Caco-2 (cell line): ENCODE measurements around the gene TMEM82. TPM values are rescaled to one million over a fixed set of nuclear protein-coding genes. Genes with fewer than 3 reads are reported as not detected.

Experiments
- BruUV-seq: library from RNA; stranded (reverse); fragments of 400-500 nt; replicated peaks from 2 replicates; lab custom pipeline; 2021; lab: Mats Ljungman, UMichigan
- CTCF ChIA-PET: fragments of 300-600 bp; sonication (Branson Sonifier 250); formaldehyde crosslinking; loops from one replicate; lab custom pipeline; 2022; ENCODE audit warnings: antibody characterized with exemption; lab: Charles Lee
- POLR2A ChIA-PET: fragments of 300-600 bp; sonication (Branson Sonifier 250); formaldehyde crosslinking; loops from one replicate; lab custom pipeline; 2022; ENCODE audit warnings: antibody characterized with exemption; lab: Charles Lee
- DNase-seq, 2 experiments: peaks; one replicate each; pipeline versions ENCODE4 v3.0.0 to v3.0.0-alpha.2; 2020 to 2022
- H3K27me3 ChIP-seq: replicated peaks from 2 replicates; pipeline ENCODE4 v1.6.0; 2011; ENCODE audit warnings: low read length; ENCODE audit not compliant: control insufficient read depth, insufficient read depth
- H3K36me3 ChIP-seq: 2 replicates; pipeline ENCODE4 v1.5.1; 2011; ENCODE audit warnings: low read length; ENCODE audit not compliant: control insufficient read depth, insufficient read depth
- H3K4me1 ChIP-seq: fragments of 250-450 bp; sonication (Bioruptor Pico); 2 replicates; pipeline ENCODE4 v1.5.1; 2020; ENCODE audit warnings: mild to moderate bottlenecking
- H3K4me3 ChIP-seq: 2 replicates; pipeline ENCODE4 v1.5.1; 2011; ENCODE audit warnings: low read depth, mild to moderate bottlenecking, control low read depth, low read length
- H3K9me3 ChIP-seq: fragments of 250-450 bp; sonication (Bioruptor Pico); 2 replicates; pipeline ENCODE4 v1.5.1; 2020; ENCODE audit warnings: mild to moderate bottlenecking, moderate library complexity
- H3K27ac Mint-ChIP-seq: one replicate; pipeline ENCODE4 v1.8.0; 2022; ENCODE audit warnings: mixed read lengths; ENCODE audit not compliant: unreplicated experiment
- H3K27me3 Mint-ChIP-seq: one replicate; pipeline ENCODE4 v1.8.0; 2022; ENCODE audit warnings: mixed read lengths; ENCODE audit not compliant: insufficient read depth, unreplicated experiment
- H3K36me3 Mint-ChIP-seq: one replicate; pipeline ENCODE4 v1.8.0; 2022; ENCODE audit warnings: mild to moderate bottlenecking, mixed read lengths; ENCODE audit not compliant: insufficient read depth, unreplicated experiment
- H3K4me1 Mint-ChIP-seq: one replicate; pipeline ENCODE4 v1.8.0; 2022; ENCODE audit warnings: low read depth, mixed read lengths; ENCODE audit not compliant: unreplicated experiment
- H3K4me3 Mint-ChIP-seq: one replicate; pipeline ENCODE4 v1.8.0; 2022; ENCODE audit warnings: mild to moderate bottlenecking, moderate library complexity, mixed read lengths; ENCODE audit not compliant: unreplicated experiment
- H3K9me3 Mint-ChIP-seq: one replicate; pipeline ENCODE4 v1.8.0; 2022; ENCODE audit warnings: mixed read lengths; ENCODE audit not compliant: unreplicated experiment
- intact Hi-C: fragments of 100-400 bp; cut with micrococcal nuclease; formaldehyde crosslinking; loops from one replicate; pipeline ENCODE4 v1.10.0; 2022; ENCODE audit not compliant: unreplicated experiment
- total RNA-seq: library from RNA; stranded (reverse); gene quantifications from 2 replicates; pipeline ENCODE4 v1.2.3, GENCODE V29; 2022
- TF ChIP-seq, protein P1 (sequence below), 2 experiments: fragments of 200-600 bp in 1 of 2; IDR thresholded peaks; 1 replicate in 1 of 2; 2 replicates in 1 of 2; pipeline versions ENCODE4 v1.5.1 to v1.8.0; 2011 to 2022; ENCODE audit warnings: antibody characterized with exemption in 1 of 2, control low read depth in 1 of 2, inconsistent platforms in 1 of 2, low read depth in 1 of 2, low read length in 1 of 2, mild to moderate bottlenecking in 1 of 2, moderate library complexity in 1 of 2; ENCODE audit not compliant: insufficient read depth in 1 of 2, severe bottlenecking in 1 of 2, unreplicated experiment in 1 of 2

TMEM82 gene
- total RNA-seq, 1 experiment from 2014 or later, result 3.5 TPM

DNA sequence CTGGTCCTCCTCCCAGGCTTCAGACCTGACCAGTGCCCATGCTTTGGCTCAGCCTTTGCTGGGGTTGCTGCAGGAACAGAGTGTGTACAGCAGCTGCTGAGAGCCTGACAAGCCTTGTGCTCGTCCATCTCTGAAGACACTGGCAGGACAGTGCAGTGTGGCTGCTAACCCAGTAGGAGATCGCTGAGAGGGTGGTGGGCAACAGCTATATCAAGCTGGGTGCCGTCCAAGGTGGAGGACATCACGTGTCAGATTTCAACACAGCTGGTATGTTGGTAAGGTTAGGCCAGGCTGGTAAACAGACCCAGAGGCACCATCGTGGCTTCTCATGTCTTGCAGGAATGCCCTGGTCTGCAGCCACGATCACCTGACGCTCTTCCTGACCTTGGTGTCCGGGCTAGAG, 24.1 kb upstream of the TMEM82 start:
- no peak overlapping the region for H3K27ac Mint-ChIP-seq
- POLR2A ChIA-PET, result interaction anchor here (0.6 kb wide), 1 partner anchor 115 kb away, joined by 6 read pairs; no protein-coding TSS in a partner anchor
- BruUV-seq, result no TSS peak
- H3K9me3 Mint-ChIP-seq, result no peaks in the 10 kb centered on the region
- peaks cover 33% of the 10 kb centered on the region for H3K36me3 Mint-ChIP-seq
- H3K9me3 ChIP-seq, result no peaks in the 10 kb centered on the region
- no peaks in the 10 kb centered on the region for H3K4me1 ChIP-seq
- no peaks in the 10 kb centered on the region for H3K27me3 ChIP-seq
- DNase-seq, result no peak
- H3K4me3 Mint-ChIP-seq, result no peak overlapping the region
- intact Hi-C loops, result no loop called here
- H3K4me3 ChIP-seq, result no peak overlapping the region
- H3K27me3 Mint-ChIP-seq, result no peaks in the 10 kb centered on the region
- no peaks in the 10 kb centered on the region for H3K4me1 Mint-ChIP-seq
- TF ChIP-seq, protein P1, sequence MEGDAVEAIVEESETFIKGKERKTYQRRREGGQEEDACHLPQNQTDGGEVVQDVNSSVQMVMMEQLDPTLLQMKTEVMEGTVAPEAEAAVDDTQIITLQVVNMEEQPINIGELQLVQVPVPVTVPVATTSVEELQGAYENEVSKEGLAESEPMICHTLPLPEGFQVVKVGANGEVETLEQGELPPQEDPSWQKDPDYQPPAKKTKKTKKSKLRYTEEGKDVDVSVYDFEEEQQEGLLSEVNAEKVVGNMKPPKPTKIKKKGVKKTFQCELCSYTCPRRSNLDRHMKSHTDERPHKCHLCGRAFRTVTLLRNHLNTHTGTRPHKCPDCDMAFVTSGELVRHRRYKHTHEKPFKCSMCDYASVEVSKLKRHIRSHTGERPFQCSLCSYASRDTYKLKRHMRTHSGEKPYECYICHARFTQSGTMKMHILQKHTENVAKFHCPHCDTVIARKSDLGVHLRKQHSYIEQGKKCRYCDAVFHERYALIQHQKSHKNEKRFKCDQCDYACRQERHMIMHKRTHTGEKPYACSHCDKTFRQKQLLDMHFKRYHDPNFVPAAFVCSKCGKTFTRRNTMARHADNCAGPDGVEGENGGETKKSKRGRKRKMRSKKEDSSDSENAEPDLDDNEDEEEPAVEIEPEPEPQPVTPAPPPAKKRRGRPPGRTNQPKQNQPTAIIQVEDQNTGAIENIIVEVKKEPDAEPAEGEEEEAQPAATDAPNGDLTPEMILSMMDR (IDR thresholded peaks at IDR 0.05; ENCODE audit: insufficient read depth in 1 of 2, low read depth in 1 of 2, low read length in 1 of 2, severe bottlenecking in 1 of 2, unreplicated experiment in 1 of 2), result no peak
- CTCF ChIA-PET, result no interaction called here
- no peaks in the 10 kb centered on the region for H3K36me3 ChIP-seq

DNA sequence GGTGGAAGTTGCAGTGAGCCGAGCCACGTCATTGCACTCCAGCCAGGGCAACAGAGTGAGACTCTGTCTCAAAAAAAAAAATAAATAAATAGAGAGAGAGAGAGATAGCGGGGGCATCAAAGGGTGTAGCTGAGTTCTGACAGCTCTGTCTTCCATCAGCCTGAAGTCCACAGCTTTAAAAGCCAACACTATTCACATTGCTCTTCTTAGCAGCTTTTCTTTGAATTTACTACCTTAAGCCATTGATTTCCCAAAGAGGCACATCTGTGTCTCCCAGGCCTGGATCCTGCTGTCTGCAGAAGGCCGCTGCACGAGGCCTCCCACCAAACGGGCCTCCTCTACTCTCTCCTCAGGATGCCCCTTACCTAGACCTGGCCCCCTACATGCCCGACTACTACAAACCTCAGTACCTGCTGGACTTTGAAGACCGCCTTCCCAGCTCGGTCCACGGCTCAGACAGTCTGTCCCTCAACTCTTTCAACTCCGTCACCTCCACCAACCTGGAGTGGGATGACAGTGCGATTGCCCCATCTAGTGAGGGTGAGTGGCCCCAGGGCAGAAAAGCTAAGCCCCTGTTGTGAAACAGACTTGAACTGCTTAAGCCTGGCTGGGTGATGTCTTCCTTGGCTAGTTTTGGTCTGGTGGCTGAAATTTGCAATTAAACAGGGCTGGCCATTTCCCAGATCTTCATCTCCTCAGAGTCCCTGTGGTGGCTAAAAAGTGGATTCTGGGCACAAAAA, 22.7 kb upstream of the TMEM82 start:
- no peaks in the 10 kb centered on the region for H3K4me1 ChIP-seq
- Mint-ChIP-seq H3K27me3 (no peaks in the 10 kb centered on the region), H3K4me3 (no peak overlapping the region), H3K27ac (peak overlapping the region; percentile 63), H3K36me3 (peaks cover 32% of the 10 kb centered on the region), H3K4me1 (no peaks in the 10 kb centered on the region), H3K9me3 (no peaks in the 10 kb centered on the region)
- H3K36me3 ChIP-seq, result no peaks in the 10 kb centered on the region; the same call in 1 of the 2 replicates
- no peak overlapping the region for H3K4me3 ChIP-seq
- no peaks in the 10 kb centered on the region for H3K9me3 ChIP-seq
- intact Hi-C loops, result no loop called here
- no TSS peak for BruUV-seq
- H3K27me3 ChIP-seq, result no peaks in the 10 kb centered on the region
- DNase-seq, result peak in 1 of 2 experiments; percentile 59
- TF ChIP-seq, protein P1 (IDR thresholded peaks at IDR 0.05; ENCODE audit: insufficient read depth in 1 of 2, low read depth in 1 of 2, low read length in 1 of 2, severe bottlenecking in 1 of 2, unreplicated experiment in 1 of 2), result peak in 1 of 2 experiments; percentile 17
- ChIA-PET POLR2A (no interaction called here), CTCF (no interaction called here)

DNA sequence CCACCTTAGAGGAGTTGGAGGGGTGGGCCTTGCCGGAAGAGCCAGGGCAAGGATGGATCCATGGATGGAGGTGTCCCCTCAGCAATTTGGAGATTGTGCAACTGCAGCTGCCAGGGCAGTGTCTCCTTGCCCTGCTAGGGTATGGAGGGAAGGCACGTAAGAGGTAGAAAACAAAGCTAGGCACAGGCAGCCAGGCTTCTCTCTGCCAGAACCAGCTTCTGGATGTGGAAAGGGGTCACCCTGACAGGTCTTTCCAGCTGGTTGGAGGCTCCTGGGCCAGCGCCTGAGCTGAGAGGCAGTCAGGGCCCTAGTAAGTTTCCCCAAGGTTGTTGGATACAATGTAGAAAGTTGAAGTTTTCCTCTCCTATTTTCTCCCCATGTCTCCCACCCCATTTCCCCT, 21.4 kb upstream of the TMEM82 start:
- H3K36me3 Mint-ChIP-seq, result peaks cover 25% of the 10 kb centered on the region
- H3K4me1 ChIP-seq, result no peaks in the 10 kb centered on the region
- POLR2A ChIA-PET, result no interaction called here
- no peaks in the 10 kb centered on the region for H3K9me3 Mint-ChIP-seq
- DNase-seq, result no peak
- CTCF ChIA-PET, result no interaction called here
- H3K27ac Mint-ChIP-seq, result no peak overlapping the region
- intact Hi-C loops, result no loop called here
- no peaks in the 10 kb centered on the region for H3K4me1 Mint-ChIP-seq
- TF ChIP-seq, protein P1 (IDR thresholded peaks at IDR 0.05; ENCODE audit: insufficient read depth in 1 of 2, low read depth in 1 of 2, low read length in 1 of 2, severe bottlenecking in 1 of 2, unreplicated experiment in 1 of 2), result no peak
- H3K27me3 ChIP-seq, result no peaks in the 10 kb centered on the region
- no TSS peak for BruUV-seq
- H3K36me3 ChIP-seq, result no peaks in the 10 kb centered on the region; the same call in 1 of the 2 replicates
- no peaks in the 10 kb centered on the region for H3K9me3 ChIP-seq
- H3K4me3 ChIP-seq, result no peak overlapping the region
- H3K4me3 Mint-ChIP-seq, result no peak overlapping the region
- H3K27me3 Mint-ChIP-seq, result no peaks in the 10 kb centered on the region
